Colonic mucosa (tissue), 4 donors: Measurements from ENCODE around the gene HAAO. TPM values are rescaled to one million over a fixed set of nuclear protein-coding genes. Genes with fewer than 3 reads are reported as not detected.
A peak's percentile ranks its signal among the peaks of the same experiment; 100 is the strongest.
"Not testable (repeated sequence)": the region's sequence is repeated elsewhere in the genome, so short reads cannot be mapped to it uniquely, and the experiment has no call there.

ENCODE experiments used
- DNase-seq: peaks from one replicate; pipeline ENCODE4 v3.0.0-alpha.2; 2020
- H3K27ac ChIP-seq: fragments of 200-600 bp; one replicate; pipeline ENCODE4 v1.8.0; 2021
- H3K27me3 ChIP-seq: fragments of 200-600 bp; one replicate; pipeline ENCODE4 v1.8.0; 2021
- H3K36me3 ChIP-seq: fragments of 200-600 bp; one replicate; pipeline ENCODE4 v1.8.0; 2021
- H3K4me1 ChIP-seq: fragments of 200-600 bp; one replicate; pipeline ENCODE4 v1.8.0; 2021; ENCODE audit warnings: mild to moderate bottlenecking
- H3K4me3 ChIP-seq: fragments of 200-600 bp; one replicate; pipeline ENCODE4 v1.8.0; 2021
- H3K9ac ChIP-seq, 2 donors: one replicate each; pipeline ENCODE4 v1.7.0; 2013; ENCODE audit warnings: control low read depth in 2 of 2, low read depth in 2 of 2, low read length in 2 of 2
- H3K9me3 ChIP-seq: fragments of 200-600 bp; one replicate; pipeline ENCODE4 v1.8.0; 2021
- CTCF ChIP-seq: fragments of 200-600 bp; IDR thresholded peaks from one replicate; pipeline ENCODE4 v1.8.0; 2022; ENCODE audit warnings: antibody characterized with exemption, mild to moderate bottlenecking
- intact Hi-C: fragments of 100-400 bp; cut with DNase I; formaldehyde crosslinking; loops from one replicate; pipeline ENCODE4 v1.14.1; 2022
- total RNA-seq, 2 donors: library from RNA; stranded (reverse); fragmentation: NEBNext Ultra II Directional in 1 of 2; extraction: Animal tissue kit (Norgen Biotek cat#: 25700) in 1 of 2; gene quantifications; one replicate each; pipeline ENCODE4 v1.2.1, GENCODE V29; 2021
- donor health status: healthy.
- donor health status: DM: no; HTN: no; CAD: no.
- donor health status: DM: no; HTN: no; CAD: no.

Gene HAAO
- total RNA-seq, 2 donors from 2014 or later = 8.2 to 17.8 TPM

- peak overlapping the region; percentile 9 for H3K27ac ChIP-seq
- no peak for DNase-seq
- no peak for TF ChIP-seq CTCF
Observed at GRCh38 chr2:42835577-42836371, 43.4 kb upstream of the HAAO start.

DNA sequence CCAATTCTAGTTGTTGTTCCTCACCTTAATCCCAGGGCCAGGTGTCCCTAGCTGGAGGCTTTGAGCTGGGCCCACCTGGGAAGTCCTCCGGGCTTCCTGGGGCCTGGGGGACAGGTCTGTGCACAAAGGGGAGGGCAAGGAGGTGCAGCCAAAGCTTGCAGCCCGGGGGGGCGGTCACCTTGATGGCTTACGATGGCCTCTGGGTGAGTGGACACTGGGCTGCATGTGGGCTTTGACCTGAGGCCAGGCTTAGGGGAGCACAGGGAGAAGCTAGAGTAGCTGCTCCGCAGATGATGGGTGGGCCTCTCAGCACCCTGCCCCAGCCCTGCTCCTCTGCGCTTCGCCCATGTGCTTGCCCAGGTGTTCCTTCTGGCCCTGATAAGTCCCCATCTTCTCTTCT is 41.8 kb upstream of the HAAO start:
- H3K4me3 ChIP-seq = no peak overlapping the region
- H3K27ac ChIP-seq = no peak overlapping the region
- TF ChIP-seq CTCF = no peak
- no peaks in the 10 kb centered on the region for H3K9me3 ChIP-seq
- H3K4me1 ChIP-seq = no peaks in the 10 kb centered on the region
- no peak overlapping the region for H3K9ac ChIP-seq
- no peaks in the 10 kb centered on the region for H3K36me3 ChIP-seq
- no peak for DNase-seq
- intact Hi-C loops = no loop called here
- H3K27me3 ChIP-seq = no peaks in the 10 kb centered on the region

More at GRCh38 chr2:42835577-42836371, 43.4 kb upstream of the HAAO start:
- Histone ChIP-seq H3K9me3 (no peaks in the 10 kb centered on the region), H3K4me3 (no peak overlapping the region), H3K9ac (no peak overlapping the region), H3K27me3 (no peaks in the 10 kb centered on the region), H3K4me1 (no peaks in the 10 kb centered on the region), H3K36me3 (no peaks in the 10 kb centered on the region)
- intact Hi-C loops = no loop called here

DNA sequence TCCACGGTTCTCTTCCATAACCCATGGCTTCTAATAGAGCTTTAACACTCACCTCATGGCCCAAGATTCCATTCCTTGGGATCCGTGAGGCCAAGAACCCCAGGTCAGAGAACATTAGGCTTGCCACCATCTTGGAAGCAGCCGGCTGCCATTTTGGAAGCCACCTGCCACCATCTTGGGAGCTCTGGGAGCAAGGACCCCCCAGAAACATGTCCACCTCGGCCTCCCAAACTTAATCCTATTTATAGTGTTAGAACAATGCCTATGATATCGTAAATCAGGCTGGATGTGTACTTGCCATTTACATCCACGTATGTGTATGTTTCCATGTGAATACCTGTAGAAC is 39.9 kb upstream of the HAAO start:
- DNase-seq = no peak
- Histone ChIP-seq H3K4me1 (peaks cover 7% of the 10 kb centered on the region), H3K27ac (no peak overlapping the region), H3K36me3 (no peaks in the 10 kb centered on the region), H3K27me3 (no peaks in the 10 kb centered on the region), H3K4me3 (no peak overlapping the region), H3K9ac (no peak overlapping the region), H3K9me3 (no peaks in the 10 kb centered on the region)
- intact Hi-C loops = no loop called here
- no peak for TF ChIP-seq CTCF

GRCh38 chr2:42831575-42832288 is 39.3 kb upstream of the HAAO start:
- not testable (repeated sequence) for H3K4me1 ChIP-seq

GRCh38 chr2:42830922-42831574 is 38.7 kb upstream of the HAAO start:
- Histone ChIP-seq H3K27ac (no peak overlapping the region), H3K9ac (no peak overlapping the region), H3K27me3 (no peaks in the 10 kb centered on the region), H3K9me3 (no peaks in the 10 kb centered on the region), H3K4me3 (no peak overlapping the region), H3K36me3 (no peaks in the 10 kb centered on the region), H3K4me1 (peaks cover 7% of the 10 kb centered on the region)
- TF ChIP-seq CTCF = no peak
- intact Hi-C loops = no loop called here
- DNase-seq = no peak

More at GRCh38 chr2:42831575-42832288, 39.3 kb upstream of the HAAO start:
- H3K27ac ChIP-seq, H3K36me3 ChIP-seq, H3K9me3 ChIP-seq, H3K9ac ChIP-seq, H3K27me3 ChIP-seq, DNase-seq, H3K4me3 ChIP-seq, intact Hi-C loops: not testable (repeated sequence)
